Hematopoietic multipotent progenitor cell treated with erythropoietin and hydrocortisone succinate and interleukin-3 and kit ligand, for 4 days (in vitro differentiated cells): ENCODE results near the gene CPVL.
A peak's percentile ranks its signal among the peaks of the same experiment; 100 is the strongest.

Experiments used
- DNase-seq: peaks from one replicate; pipeline ENCODE4 v3.0.0-alpha.2; 2015

Gene CPVL

DNA sequence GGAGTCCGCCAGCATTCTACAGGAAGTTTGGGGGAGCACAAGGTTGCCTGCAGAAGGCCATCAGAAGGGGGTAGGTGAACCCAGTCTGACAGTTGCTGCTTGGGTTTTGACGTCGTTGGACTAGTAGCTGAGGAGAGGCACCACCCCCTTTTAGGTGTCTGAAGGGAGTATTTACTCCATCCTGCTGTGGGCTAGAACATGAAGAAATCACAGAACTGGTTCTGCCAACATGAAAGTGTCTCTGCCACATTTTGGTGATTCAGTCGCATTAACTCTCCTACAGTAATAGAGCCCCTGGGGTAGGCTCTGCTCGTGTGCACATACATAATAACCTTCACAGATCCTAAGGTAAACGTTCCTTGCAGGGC is 187.4 kb downstream of the CPVL start:
- DNase-seq: no peak

DNA sequence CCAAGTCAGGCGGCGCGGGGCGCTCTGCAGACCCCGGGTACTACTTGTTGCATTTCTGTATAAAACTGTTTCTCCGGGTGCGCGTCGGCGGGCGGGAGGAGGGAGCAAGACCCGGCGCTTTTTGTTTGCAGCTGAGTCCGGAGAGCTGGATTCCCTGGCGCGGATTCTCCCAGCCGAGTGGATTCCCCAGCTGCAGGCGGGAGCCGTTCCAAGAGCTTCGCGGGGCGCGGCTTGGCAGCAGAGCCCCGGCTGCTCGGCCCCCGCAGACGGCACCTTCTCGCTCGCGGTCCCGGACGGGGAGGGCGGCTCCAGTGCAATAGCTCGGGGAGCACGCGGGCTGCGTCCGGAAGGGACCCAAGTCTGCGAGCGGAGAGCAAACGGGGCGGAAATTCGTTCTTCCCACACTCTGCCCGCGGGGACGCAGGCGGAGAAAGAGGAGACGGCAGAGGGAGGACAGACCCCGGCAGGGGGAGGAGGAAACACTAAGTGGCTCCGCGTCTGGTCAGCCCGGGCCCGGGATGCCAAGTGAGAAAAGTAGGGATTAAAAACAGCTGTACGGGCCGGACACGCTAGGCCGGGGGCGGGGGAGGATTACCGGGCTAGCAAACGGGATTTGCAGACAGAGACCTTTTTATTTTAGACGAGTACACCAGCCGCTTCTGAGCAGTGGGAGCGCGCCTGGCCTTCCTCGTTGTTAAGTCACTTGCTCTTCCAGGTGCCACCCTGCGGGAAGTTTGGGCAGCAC is 187.9 kb downstream of the CPVL start, which contains the start of gene TRIL:
TSS of gene TRIL (minus strand) at position 96 of the 745 bp plus-strand sequence. CDS start 284 bp downstream, outside the sequence.
- peak; percentile 34 for DNase-seq

- DNase-seq: peak; percentile 31
Observed at GRCh38 chr7:28957751-28958234, 188.5 kb downstream of the CPVL start.

DNA sequence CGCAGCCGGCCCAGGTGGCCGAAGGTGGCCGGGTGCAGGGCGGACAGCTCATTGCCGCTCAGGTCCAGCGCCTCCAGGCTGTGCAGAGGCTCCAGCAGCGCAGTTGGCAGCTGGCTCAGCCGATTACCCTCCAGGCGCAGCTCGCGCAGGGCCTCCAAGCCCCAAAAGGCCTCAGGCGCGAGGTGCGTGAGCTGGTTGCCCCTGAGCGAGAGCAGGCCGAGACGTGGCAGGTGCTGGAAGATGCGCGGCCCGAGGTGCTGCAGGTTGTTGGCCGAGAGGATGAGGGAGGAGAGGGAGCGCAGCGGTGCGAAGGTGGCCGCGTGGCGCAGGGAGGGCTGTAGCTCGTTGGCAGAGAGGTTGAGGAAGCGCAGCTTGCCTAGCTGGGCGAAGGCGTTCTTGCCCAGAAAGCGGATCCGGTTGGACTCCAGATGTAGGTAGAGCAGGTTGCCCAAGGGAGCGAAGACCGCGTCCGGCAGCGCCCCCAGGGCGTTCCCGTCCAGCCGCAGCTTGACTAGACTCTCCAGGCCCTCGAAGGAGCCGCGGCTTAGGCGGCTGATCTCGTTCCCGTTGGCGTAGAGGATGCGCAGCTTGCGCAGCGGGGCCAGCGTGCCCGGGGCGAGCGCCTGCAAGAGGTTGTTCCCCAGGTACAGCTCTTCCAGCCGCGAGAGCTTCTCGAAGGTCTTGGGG is 189.1 kb downstream of the CPVL start:
- peak; percentile 60 for DNase-seq

- peak; percentile 75 for DNase-seq
Observed at GRCh38 chr7:28956608-28957063, 189.7 kb downstream of the CPVL start.

- DNase-seq: peak; percentile 77
Observed at GRCh38 chr7:28955718-28956607, 190.4 kb downstream of the CPVL start.

DNA sequence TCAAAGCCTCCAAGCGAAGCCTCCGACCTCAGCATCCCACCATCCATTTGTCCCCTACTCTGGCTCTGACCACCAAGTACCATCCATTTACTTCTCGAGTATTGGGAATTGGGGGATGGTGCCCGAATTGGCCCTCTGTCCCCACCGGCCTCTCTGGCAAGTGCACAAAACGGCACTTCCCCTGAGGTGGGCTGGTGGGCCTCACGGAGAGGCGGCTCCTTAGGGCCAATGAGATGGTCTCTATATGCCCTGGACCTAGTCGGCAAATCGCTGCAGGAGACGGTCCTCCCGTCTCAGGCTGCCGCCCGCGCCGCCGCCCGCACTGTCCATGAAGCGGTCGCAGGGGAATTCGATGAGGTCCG is 191.0 kb downstream of the CPVL start:
- no peak for DNase-seq

GRCh38 chr7:28954946-28955345 is 191.4 kb downstream of the CPVL start:
- no peak for DNase-seq

DNA sequence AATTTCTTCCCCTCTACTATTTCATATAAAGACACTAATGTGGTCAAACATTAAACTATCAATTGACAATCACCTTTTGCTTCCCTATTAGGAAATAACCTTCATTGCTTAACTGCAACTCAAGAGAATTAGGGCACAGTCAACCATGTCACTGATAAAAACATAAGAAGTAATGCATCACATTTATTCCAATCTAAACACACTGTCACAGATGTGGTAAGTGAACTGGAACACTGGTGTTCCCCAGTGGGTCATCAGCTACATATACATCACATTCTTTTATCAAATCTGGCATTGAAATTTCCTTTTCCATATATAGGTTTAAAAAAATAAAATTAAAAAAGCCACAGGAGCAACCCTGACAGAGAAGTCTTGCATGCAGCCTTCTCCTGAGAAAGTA is 191.9 kb downstream of the CPVL start:
- no peak for DNase-seq

DNA sequence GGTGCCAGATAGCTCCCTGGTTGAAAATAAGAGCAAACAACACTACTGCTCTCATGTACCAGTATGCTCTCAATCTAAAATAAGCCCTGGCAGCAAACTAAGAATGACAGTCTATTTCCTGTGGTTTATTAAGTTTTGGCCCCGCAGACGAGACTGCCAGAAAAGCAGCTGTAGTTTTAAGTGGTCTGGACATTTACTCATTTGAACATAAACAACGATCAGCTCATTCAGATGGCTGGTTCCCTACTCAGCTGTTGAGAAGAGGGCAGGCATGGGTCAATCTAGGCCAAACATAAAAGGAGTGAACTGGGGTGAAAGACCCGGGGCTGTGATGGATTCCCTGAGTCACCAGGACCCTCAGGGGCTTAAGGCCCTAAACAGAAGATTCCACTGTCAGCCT is 192.7 kb downstream of the CPVL start:
- DNase-seq: peak; percentile 10
